RWPE1 (cell line): Measurements from ENCODE around the gene FAM204A.

ENCODE experiments used
- CTCF ChIA-PET: fragments of 350-600 bp; sonication (Branson Sonifier 250); formaldehyde crosslinking; extraction: SDS; loops from one replicate; lab custom pipeline; 2021; lab: Yijun Ruan, JAX
- POLR2A ChIA-PET: fragments of 400-600 bp; formaldehyde crosslinking; extraction: SDS; loops from one replicate; lab custom pipeline; 2020; ENCODE audit warnings: antibody characterized with exemption; ENCODE audit not compliant: low non-redundant PET; lab: Yijun Ruan, JAX
- DNase-seq: peaks from one replicate; pipeline ENCODE4 v3.0.0; 2012; ENCODE audit warnings: low spot score
- H3K27ac ChIP-seq: fragments of 450-650 bp; 2 replicates; pipeline ENCODE4 v1.5.1; 2017
- TF ChIP-seq, protein P1 (sequence below): fragments of 450-650 bp; conservative IDR thresholded peaks from 2 replicates; pipeline ENCODE4 v1.5.1; 2017; ENCODE audit warnings: low read depth, mild to moderate bottlenecking

FAM204A gene

DNA sequence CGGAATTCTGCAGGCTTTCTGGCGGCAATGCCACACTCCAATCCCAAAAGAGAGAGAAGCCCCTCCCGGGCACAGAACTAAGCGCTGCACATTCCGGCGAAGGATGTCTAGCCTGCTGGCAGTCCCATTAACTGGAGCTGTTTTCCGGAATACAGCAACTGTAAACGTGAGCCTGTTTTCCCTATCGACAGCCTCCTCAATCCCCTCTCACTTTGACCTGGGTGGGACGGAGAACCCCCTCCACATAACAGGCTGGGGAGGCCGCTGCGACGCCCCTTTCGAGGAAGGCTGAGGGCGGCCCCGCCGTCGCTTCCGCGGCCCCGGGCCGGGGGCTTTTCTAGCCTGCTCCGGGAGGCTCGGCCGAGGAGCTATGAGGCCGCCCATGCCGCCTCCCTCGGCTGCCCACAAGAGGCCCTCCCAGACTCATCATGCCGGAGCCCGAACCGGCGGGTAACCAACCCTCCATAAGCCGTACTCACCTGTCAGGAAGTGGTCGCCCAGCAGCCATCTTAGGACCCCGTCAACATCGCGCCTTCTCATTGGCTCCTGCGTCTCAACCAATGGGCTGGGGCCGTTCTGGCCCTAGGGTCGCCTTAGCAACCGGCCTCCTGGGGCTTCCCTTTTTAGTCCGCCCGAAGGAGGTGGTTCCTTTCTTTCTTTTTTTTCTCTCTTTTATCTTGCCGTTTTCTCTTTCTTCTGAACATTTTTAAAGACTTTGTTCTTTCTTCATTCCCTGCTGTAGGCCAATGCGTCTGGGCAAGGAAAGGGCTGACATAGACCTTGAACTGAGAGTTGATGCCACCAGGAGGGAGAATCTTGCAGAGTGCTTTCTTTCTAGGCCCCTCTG is at the start of gene FAM204A:
Gene FAM204A, minus strand, starts transcription at position 534 of the 847 bp plus-strand sequence. CDS start 5,909 bp downstream, outside the sequence.
- ChIA-PET CTCF (no interaction called here), POLR2A (no interaction called here)
- peak; percentile 100 for DNase-seq
- H3K27ac ChIP-seq: peak within 1 kb of the TSS; percentile 76
- TF ChIP-seq, protein P1, sequence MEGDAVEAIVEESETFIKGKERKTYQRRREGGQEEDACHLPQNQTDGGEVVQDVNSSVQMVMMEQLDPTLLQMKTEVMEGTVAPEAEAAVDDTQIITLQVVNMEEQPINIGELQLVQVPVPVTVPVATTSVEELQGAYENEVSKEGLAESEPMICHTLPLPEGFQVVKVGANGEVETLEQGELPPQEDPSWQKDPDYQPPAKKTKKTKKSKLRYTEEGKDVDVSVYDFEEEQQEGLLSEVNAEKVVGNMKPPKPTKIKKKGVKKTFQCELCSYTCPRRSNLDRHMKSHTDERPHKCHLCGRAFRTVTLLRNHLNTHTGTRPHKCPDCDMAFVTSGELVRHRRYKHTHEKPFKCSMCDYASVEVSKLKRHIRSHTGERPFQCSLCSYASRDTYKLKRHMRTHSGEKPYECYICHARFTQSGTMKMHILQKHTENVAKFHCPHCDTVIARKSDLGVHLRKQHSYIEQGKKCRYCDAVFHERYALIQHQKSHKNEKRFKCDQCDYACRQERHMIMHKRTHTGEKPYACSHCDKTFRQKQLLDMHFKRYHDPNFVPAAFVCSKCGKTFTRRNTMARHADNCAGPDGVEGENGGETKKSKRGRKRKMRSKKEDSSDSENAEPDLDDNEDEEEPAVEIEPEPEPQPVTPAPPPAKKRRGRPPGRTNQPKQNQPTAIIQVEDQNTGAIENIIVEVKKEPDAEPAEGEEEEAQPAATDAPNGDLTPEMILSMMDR: no peak

DNA sequence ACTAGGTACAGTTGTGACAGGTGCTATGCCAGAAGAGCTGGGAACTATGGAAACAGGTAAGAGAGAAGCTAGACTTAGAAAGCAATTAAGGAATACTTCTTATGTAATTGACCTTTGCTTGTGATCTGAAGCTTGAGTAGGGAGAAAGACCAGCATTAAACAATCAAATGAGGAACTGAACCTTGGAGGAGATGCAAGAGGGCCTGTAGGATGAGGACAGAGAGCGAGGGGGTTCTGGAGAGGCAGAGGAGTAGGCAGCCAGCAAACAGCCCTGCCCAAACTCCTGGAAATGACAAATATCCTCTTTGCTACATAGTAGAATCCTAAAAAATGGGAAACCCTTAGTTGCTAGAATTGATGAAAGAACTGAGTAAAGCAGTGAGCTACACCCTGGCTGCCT is 41.6 kb upstream of the FAM204A start:
- TF ChIP-seq, protein P1: no peak
- H3K27ac ChIP-seq: no peak overlapping the region
- no peak for DNase-seq
- ChIA-PET POLR2A (no interaction called here), CTCF (interaction anchor here (0.6 kb wide), 1 partner anchor 728 kb away, joined by 4 read pairs; no protein-coding TSS in a partner anchor)

DNA sequence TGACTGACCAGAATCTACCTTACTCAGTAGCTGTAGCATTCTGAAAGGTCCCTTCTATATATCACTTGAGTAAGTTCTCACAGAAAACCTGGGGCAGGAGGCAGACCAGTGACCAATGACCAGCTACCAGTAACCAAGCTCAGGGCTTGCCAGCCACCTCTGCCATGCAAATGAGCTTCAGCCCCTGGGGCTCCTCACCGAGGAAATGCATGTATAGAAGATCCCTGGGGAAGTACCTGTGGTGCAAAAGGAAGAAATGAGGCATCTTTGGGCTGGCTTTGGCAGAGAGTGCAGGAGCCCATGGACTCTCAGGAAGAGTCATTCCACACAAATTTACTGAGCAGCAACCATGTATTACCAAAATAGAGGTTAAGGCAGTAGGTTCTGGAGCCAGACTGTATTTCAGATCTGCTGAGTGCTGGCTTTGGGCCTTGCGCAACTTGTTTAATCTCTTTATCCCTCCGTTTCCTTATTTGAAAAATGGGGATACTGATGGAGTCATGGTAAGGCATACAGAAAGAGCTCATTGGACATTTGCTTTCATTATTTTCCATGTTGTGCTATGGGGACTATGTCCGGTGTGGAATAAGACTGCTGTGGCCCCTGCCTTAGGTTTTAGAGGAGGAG is 41.1 kb upstream of the FAM204A start:
- TF ChIP-seq, protein P1: no peak
- H3K27ac ChIP-seq: no peak overlapping the region
- ChIA-PET POLR2A (no interaction called here), CTCF (interaction anchor here (0.6 kb wide), 1 partner anchor 729 kb away, joined by 4 read pairs; no protein-coding TSS in a partner anchor)
- no peak for DNase-seq

- no peak overlapping the region for H3K27ac ChIP-seq
- DNase-seq: no peak
- TF ChIP-seq, protein P1: no peak
- ChIA-PET POLR2A (no interaction called here), CTCF (interaction anchor here (0.7 to 1.2 kb wide), 2 partner anchors 9 to 49 kb away, joined by 3 to 5 read pairs; no protein-coding TSS in a partner anchor)
Measured at GRCh38 chr10:118374404-118374803, 32.3 kb upstream of the FAM204A start.

- POLR2A ChIA-PET: no interaction called here
- H3K27ac ChIP-seq: no peak overlapping the region
- CTCF ChIA-PET: interaction anchor here (0.6 to 1.2 kb wide), 3 partner anchors 9 to 116 kb away, joined by 3 to 5 read pairs (median 4); no protein-coding TSS in a partner anchor
- peak; percentile 66 for DNase-seq
- TF ChIP-seq, protein P1: no peak
Measured at GRCh38 chr10:118373786-118374185, 31.7 kb upstream of the FAM204A start.

GRCh38 chr10:118370499-118370898 is 28.4 kb upstream of the FAM204A start:
- H3K27ac ChIP-seq: no peak overlapping the region
- POLR2A ChIA-PET: no interaction called here
- TF ChIP-seq, protein P1: no peak
- no peak for DNase-seq
- CTCF ChIA-PET: interaction anchor here (0.6 kb wide), 1 partner anchor 56 kb away, joined by 3 read pairs; no protein-coding TSS in a partner anchor
